GM18526 (cell line): Measurements from ENCODE around the gene RRN3.

Source experiments
- POLR2A ChIP-seq: IDR thresholded peaks from 3 replicates; pipeline ENCODE4 v1.6.1; 2011; ENCODE audit not compliant: insufficient read length; ENCODE audit errors: extremely low read depth

Gene RRN3

GRCh38 chr16:15044286-15044685 is 49.8 kb downstream of the RRN3 start:
- no peak for TF ChIP-seq POLR2A

- no peak for TF ChIP-seq POLR2A
These were observed 50.7 kb downstream of the RRN3 start for GRCh38 chr16:15043344-15043743.

- TF ChIP-seq POLR2A = no peak
These were observed 52.6 kb downstream of the RRN3 start for GRCh38 chr16:15041271-15042004.

GRCh38 chr16:15038689-15039088 is 55.4 kb downstream of the RRN3 start:
- TF ChIP-seq POLR2A = no peak

GRCh38 chr16:15037745-15038144 is 56.3 kb downstream of the RRN3 start:
- TF ChIP-seq POLR2A = no peak

GRCh38 chr16:15037003-15037402 is 57.1 kb downstream of the RRN3 start:
- TF ChIP-seq POLR2A = no peak

- TF ChIP-seq POLR2A = no peak
These were observed 58.8 kb downstream of the RRN3 start for GRCh38 chr16:15035163-15035729.

GRCh38 chr16:15034266-15035162 is 59.6 kb downstream of the RRN3 start:
- no peak for TF ChIP-seq POLR2A

GRCh38 chr16:15033309-15033707 is 60.8 kb downstream of the RRN3 start:
- no peak for TF ChIP-seq POLR2A

- no peak for TF ChIP-seq POLR2A
These were observed 61.3 kb downstream of the RRN3 start for GRCh38 chr16:15032547-15033308.

GRCh38 chr16:15031586-15031985 is 62.5 kb downstream of the RRN3 start:
- no peak for TF ChIP-seq POLR2A

- TF ChIP-seq POLR2A = no peak
These were observed 62.9 kb downstream of the RRN3 start for GRCh38 chr16:15031179-15031578.
